Kidney glomerular epithelial cell (primary cell): ENCODE data around the gene TARBP2.
"Not testable (repeated sequence)": the region's sequence is repeated elsewhere in the genome, so short reads cannot be mapped to it uniquely, and the experiment has no call there.

ENCODE experiments used
- DNase-seq: peaks from one replicate; lab custom pipeline; 2025; lab: John Stamatoyannopoulos, UW

Gene TARBP2

GRCh38 chr12:53515291-53515680 is 14.2 kb downstream of the TARBP2 start:
- DNase-seq: no peak

GRCh38 chr12:53516758-53517455 is 15.8 kb downstream of the TARBP2 start:
- no peak for DNase-seq

- DNase-seq: no peak
These were observed 17.3 kb downstream of the TARBP2 start for GRCh38 chr12:53518381-53518780.

- no peak for DNase-seq
These were observed 22.0 kb downstream of the TARBP2 start for GRCh38 chr12:53523131-53523530.

GRCh38 chr12:53524476-53524875 is 23.4 kb downstream of the TARBP2 start:
- no peak for DNase-seq

GRCh38 chr12:53530061-53530460 is 29.0 kb downstream of the TARBP2 start:
- DNase-seq: no peak

GRCh38 chr12:53530920-53531319 is 29.8 kb downstream of the TARBP2 start:
- no peak for DNase-seq

- no peak for DNase-seq
These were observed 30.9 kb downstream of the TARBP2 start for GRCh38 chr12:53532021-53532420.

- no peak for DNase-seq
These were observed 31.7 kb downstream of the TARBP2 start for GRCh38 chr12:53532524-53533445.

GRCh38 chr12:53533471-53533870 is 32.4 kb downstream of the TARBP2 start:
- DNase-seq: no peak

GRCh38 chr12:53536962-53537361 is 35.9 kb downstream of the TARBP2 start:
- DNase-seq: no peak

GRCh38 chr12:53538209-53538689 is 37.2 kb downstream of the TARBP2 start:
- DNase-seq: no peak

GRCh38 chr12:53539526-53539925 is 38.4 kb downstream of the TARBP2 start:
- DNase-seq: no peak

- peak; percentile 34 for DNase-seq
These were observed 42.5 kb downstream of the TARBP2 start for GRCh38 chr12:53543539-53543938.

GRCh38 chr12:53548354-53548753 is 47.3 kb downstream of the TARBP2 start:
- not testable (repeated sequence) for DNase-seq

- DNase-seq: not testable (repeated sequence)
These were observed 49.0 kb downstream of the TARBP2 start for GRCh38 chr12:53550131-53550530.

- DNase-seq: no peak
These were observed 49.5 kb downstream of the TARBP2 start for GRCh38 chr12:53550595-53550994.

- no peak for DNase-seq
These were observed 50.8 kb downstream of the TARBP2 start for GRCh38 chr12:53551889-53552291.

- DNase-seq: no peak
These were observed 51.6 kb downstream of the TARBP2 start for GRCh38 chr12:53552361-53553327.
